Measurements from ENCODE around the gene BPIFB2.
"Not testable (repeated sequence)": the region's sequence is repeated elsewhere in the genome, so short reads cannot be mapped to it uniquely, and the experiment has no call there.

BPIFB2 gene, protein sequence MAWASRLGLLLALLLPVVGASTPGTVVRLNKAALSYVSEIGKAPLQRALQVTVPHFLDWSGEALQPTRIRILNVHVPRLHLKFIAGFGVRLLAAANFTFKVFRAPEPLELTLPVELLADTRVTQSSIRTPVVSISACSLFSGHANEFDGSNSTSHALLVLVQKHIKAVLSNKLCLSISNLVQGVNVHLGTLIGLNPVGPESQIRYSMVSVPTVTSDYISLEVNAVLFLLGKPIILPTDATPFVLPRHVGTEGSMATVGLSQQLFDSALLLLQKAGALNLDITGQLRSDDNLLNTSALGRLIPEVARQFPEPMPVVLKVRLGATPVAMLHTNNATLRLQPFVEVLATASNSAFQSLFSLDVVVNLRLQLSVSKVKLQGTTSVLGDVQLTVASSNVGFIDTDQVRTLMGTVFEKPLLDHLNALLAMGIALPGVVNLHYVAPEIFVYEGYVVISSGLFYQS

DNA sequence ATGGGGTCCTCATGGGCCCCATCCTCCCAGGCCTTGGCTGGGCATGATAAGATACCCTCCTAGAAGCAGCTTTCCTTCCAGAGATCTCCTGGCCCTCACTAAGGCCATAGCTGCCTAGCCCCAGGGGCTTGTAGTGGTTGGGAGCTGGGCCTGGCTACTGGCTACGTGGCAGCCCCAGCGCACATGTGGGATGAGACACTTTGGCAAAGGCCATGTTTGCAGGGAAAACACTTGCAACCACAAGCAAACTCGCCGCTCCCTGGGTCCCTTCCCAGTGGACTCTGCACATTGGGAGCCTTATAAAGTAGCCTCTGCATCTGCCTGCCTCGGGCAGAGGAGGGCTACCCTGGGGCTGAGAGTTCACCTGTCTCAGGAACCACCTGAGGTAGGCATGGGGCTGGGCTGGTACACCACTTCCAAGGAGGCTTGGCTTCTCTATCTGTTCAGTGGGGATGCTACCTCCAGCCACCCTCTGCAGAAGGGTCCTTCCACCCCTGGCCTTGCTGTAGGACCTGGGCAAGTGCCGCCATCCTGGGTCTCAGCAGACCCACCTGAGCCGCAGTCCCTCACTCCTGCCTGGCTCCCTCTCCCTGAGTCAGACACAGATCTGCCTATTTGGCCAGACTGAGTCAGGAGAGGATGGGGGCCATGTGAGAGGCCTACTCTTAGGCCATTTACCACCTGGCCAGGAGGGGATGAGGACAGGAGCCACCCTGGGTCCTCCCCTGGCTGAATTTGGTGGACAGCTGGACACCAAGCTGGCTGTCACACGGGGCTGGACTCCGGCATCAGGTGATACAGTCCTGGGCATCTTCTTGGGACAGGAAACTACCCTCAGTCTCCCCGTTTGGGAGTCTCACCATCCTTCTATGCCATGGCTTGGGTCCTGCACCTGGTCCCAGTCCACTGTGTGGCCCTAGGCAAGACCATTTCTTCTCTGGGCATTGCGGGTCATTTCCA is at the start of gene BPIFB2:
TSS of gene BPIFB2 (plus strand) at position 329 of the 960 bp plus-strand sequence. CDS start 871 bp downstream, outside the sequence.
- no peak for DNase-seq (ENCODE audit: low read depth)

DNA sequence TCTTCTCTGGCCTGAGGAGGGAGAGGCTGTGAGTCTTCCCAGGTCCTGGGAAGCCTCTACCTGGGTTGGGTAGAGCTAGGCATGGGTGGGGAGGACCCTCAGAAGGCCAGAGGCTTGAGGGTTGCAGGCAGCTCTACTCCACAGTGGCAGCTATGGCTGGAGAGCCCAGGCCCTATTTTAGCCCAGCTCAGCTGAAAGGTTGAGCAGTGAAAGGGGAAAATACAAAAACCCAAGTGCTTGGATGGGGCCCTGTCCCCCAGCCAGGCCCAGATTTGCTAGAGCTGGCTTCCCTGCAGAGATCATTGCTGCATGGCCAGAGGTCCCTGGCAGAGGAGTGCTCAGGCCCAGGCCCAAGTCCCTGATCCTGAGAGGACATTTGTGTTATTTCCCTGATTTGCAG is 48.9 kb upstream of the BPIFB2 start:
- DNase-seq (ENCODE audit: low read depth) = no peak

DNA sequence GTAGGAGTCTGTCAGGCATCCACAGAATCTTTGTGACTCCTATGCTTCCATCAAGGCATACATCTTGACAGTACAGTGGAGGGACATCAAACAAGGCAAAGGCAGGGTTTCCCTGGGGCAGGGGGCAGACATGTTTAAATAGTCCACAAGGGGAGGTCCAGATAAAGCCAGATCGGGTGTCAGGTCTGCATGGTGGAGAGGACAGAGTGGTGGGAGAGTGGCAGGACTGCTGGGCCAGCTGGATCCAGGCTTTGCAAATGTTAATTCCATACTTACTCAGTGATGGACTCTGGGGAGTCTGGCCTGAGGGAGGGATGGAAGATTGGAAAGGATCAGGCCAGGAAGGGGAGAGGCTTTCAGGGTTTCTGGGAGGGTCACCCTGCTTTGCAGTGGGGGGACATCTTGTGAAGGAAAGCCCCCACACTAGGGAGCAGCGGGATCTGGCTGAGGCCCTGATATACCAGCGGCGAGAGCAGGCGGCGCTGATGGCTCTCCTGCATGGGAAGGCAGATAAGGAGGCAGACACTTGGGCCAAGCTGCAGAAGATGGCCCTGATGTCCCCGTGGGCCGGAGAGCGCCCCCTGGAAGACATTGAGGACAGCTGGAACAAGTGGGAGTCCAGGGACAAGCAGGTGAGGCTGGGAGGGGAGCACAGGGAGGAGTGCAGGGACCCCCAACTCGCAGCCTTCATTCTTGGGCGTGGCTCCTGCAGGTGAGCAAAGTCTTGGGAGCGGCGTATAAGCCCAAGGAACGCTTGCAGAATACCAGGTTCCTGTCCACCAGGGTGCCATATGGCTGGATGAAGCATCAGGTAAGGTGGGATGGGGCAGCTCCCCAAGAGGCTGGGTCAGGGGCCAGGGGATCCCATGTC is 47.9 kb upstream of the BPIFB2 start:
- no peak for DNase-seq (ENCODE audit: low read depth)

DNA sequence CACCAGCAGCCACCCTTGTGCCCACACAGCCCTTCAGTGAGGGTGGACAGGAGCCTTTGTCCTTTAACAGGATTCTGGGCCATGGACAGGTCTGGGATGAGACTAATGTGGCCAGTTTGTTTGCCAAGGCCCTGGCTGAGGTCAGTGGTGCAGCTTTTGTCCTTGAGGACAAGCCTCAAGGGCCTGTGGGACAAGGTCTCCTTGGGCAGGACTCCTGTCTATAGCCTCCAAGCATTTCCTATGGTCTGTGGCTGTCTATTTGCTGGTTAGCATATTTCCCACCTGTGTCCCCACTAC is 47.3 kb upstream of the BPIFB2 start:
- DNase-seq (ENCODE audit: low read depth) = no peak

GRCh38 chr20:32960849-32961731 is 46.4 kb upstream of the BPIFB2 start:
- DNase-seq (ENCODE audit: low read depth) = no peak

DNA sequence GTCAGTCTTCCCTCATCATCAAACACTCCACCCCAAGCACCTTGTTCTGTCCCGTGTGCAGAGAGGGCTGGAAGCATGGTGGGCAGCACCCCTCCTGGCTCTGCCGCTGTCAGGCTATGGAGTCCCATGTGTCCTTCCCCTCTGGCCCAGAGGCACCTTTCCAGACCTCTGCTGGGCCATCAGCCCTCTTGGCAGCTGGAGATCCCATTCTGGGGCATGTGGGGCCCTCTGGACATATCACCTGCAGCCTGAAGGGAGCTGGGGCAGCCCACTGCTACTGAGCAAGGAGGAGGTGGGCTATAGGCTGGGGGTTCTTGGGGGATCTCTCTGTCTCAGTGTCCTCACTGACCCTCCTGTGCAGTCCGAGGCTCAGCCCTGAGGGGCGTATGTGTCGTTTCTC is 45.5 kb upstream of the BPIFB2 start:
- DNase-seq (ENCODE audit: low read depth) = no peak

DNA sequence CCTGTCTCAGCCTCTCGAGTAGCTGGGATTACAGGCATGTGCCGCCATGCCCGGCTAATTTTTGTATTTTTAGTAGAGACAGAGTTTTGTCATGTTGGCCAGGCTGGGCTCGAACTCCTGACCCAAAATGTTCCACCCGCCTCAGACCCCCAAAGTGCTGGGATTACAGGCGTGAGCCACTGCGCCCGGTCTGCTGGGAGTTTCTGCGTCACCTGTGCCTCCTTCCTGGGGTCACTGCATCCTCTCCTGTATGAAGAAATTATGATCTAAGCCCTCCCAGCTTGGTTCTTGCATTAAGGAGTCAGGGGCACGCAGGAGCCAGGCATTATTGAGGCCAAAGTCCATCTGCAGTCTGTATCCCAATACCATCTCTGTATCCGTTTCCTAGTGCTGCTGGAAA is 44.9 kb upstream of the BPIFB2 start:
- not testable (repeated sequence) for DNase-seq (ENCODE audit: low read depth)

- DNase-seq (ENCODE audit: low read depth) = no peak
Observed at GRCh38 chr20:32963176-32963575, 44.3 kb upstream of the BPIFB2 start.

- DNase-seq (ENCODE audit: low read depth) = no peak
Observed at GRCh38 chr20:32964575-32964974, 42.9 kb upstream of the BPIFB2 start.

- no peak for DNase-seq (ENCODE audit: low read depth)
Observed at GRCh38 chr20:32965115-32965514, 42.4 kb upstream of the BPIFB2 start.

DNA sequence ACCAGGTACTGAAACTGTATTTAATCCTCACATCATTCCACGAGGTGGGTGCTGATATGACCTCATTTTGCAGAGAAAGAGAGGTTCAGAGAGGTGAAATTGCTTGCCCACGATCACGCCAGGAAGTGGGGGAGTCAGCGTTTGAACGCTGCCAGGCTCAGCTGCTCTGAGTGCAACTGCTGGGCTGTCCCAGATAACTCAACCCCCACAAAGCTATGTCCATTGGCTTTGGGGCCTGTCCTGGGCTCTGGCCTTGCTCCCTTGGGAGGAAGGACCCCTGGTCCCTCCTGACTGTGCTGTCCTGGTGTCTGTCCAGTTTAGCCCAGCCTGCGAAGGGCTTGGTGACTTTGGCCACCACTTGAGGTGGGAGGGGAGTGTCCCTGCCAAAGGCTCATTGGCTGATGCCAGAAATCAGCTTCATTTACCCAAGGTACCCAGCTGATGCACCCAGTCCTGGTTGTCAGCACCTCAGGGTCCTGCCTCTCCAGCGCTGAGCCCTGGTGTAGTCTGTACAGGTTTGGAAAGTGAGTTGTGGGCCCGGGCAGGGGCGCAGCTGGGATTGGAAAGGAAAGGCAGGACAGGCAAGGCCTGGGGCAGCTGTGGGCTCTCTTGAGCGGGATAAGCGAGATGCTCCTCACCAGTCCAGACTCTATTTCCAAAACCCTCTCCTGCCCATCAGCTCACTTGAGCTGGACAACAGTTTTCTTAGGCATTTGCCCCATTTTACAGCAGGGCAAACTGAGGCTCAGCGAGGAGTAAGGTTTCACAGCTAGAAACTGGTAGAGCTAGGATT is 41.7 kb upstream of the BPIFB2 start:
- no peak for DNase-seq (ENCODE audit: low read depth)

GRCh38 chr20:32966382-32966781 is 41.1 kb upstream of the BPIFB2 start:
- DNase-seq (ENCODE audit: low read depth) = no peak

DNA sequence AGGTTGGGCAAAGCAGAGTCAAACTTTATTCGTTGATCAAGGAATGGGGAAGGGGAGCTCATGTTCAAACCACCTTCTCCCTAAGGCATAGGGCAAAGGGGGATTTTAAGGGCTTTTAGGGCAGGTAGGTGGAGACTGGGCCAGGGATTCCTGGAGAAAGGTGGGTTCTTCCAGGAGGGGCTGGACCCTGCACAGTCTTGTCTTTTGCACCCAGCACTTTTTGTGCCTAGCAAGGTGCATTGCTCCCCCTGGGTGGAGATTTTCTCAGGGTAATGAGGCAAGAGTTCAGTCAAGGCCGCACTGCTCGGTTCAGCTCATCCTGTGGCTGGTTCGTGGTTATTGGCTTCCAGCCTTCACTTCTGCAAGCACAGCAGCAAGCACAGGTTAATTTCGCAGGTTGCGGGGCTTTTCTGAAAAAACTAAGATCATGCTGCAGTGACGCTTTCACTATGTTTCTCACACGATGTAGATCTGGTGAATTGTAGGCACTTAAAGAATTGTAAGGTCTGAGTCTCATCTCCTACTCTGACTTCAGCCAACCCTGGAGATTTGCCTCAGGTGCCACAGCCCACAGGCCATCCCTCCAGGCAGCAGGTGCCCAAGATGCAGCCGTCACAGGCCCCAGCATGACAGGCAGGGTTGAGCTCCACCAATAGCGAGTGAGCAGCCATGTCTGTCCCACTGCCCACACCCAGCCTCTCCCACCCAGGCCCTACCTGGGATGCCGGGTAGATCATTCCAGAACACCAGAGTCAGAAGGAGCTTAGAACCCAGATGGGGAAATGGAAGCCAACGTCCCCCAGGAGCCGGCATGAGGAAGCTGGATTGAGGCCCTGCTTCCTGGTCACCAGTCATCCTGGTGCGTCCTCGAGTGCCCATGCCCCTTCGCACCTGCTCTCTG is 40.4 kb upstream of the BPIFB2 start:
- DNase-seq (ENCODE audit: low read depth) = no peak

DNA sequence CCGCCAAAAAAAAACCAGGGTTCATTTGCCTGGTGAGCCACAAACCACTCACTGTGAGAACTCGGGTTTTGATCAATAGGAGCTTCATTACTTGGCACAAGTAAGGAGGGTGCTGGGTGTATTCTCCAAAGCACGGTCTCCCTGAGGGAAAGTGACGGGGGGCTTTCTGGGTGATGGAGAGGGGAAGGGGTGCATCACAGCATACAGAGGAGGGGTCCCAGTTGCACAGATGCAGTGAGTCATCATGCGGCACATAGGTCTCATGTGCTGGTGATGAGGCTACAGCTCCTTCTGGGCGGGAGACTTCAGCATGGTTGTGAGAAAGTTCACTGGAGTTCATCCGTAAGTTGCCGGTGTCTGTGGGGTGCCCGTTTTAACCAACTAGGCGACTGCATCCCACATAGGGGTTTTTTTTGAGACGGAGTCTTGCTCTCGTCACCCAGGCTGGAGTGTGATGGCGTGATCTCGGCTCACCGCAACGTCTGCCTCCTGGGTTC is 39.5 kb upstream of the BPIFB2 start:
- DNase-seq (ENCODE audit: low read depth) = no peak

GRCh38 chr20:32968478-32969241 is 38.8 kb upstream of the BPIFB2 start:
- no peak for DNase-seq (ENCODE audit: low read depth)

- DNase-seq (ENCODE audit: low read depth) = no peak
Observed at GRCh38 chr20:32969356-32970114, 38.0 kb upstream of the BPIFB2 start.

Data from non-pigmented ciliary epithelial cell (primary cell).